ENCODE results near the gene JOSD1. TPM values are rescaled to one million over a fixed set of nuclear protein-coding genes. Genes with fewer than 3 reads are reported as not detected.

JOSD1 gene
- total RNA-seq, 1 donor from 2014 or later, result 59.6 TPM

GRCh38 chr22:38727123-38727522 is 26.4 kb upstream of the JOSD1 start:
- no peak for TF ChIP-seq CTCF (IDR thresholded peaks at IDR 0.05; ENCODE audit: unreplicated experiment)
- H3K4me3 Mint-ChIP-seq, result no peak overlapping the region
- no peaks in the 10 kb centered on the region for H3K27me3 Mint-ChIP-seq (ENCODE audit: low read depth)
- DNase-seq (ENCODE audit: low spot score in 2 of 2, unreplicated experiment in 2 of 2), result no peak
- no peak overlapping the region for H3K27ac Mint-ChIP-seq
- no peaks in the 10 kb centered on the region for H3K9me3 Mint-ChIP-seq
- no peaks in the 10 kb centered on the region for H3K4me1 Mint-ChIP-seq
- H3K36me3 Mint-ChIP-seq, result peaks cover 43% of the 10 kb centered on the region

GRCh38 chr22:38725900-38726655 is 25.3 kb upstream of the JOSD1 start:
- peaks cover 51% of the 10 kb centered on the region for H3K36me3 Mint-ChIP-seq
- H3K4me3 Mint-ChIP-seq, result no peak overlapping the region
- no peak for TF ChIP-seq CTCF (IDR thresholded peaks at IDR 0.05; ENCODE audit: unreplicated experiment)
- no peaks in the 10 kb centered on the region for H3K27me3 Mint-ChIP-seq (ENCODE audit: low read depth)
- DNase-seq (ENCODE audit: low spot score in 2 of 2, unreplicated experiment in 2 of 2), result no peak
- H3K9me3 Mint-ChIP-seq, result no peaks in the 10 kb centered on the region
- no peaks in the 10 kb centered on the region for H3K4me1 Mint-ChIP-seq
- H3K27ac Mint-ChIP-seq, result no peak overlapping the region

- no peaks in the 10 kb centered on the region for H3K4me1 Mint-ChIP-seq
- DNase-seq (ENCODE audit: low spot score in 2 of 2, unreplicated experiment in 2 of 2), result no peak
- H3K9me3 Mint-ChIP-seq, result no peaks in the 10 kb centered on the region
- no peak overlapping the region for H3K27ac Mint-ChIP-seq
- peak; percentile 43 for TF ChIP-seq CTCF (IDR thresholded peaks at IDR 0.05; ENCODE audit: unreplicated experiment)
- peaks cover 50% of the 10 kb centered on the region for H3K36me3 Mint-ChIP-seq
- no peak overlapping the region for H3K4me3 Mint-ChIP-seq
- no peaks in the 10 kb centered on the region for H3K27me3 Mint-ChIP-seq (ENCODE audit: low read depth)
Measured at GRCh38 chr22:38724926-38725571, 24.3 kb upstream of the JOSD1 start.

- no peak overlapping the region for H3K4me3 Mint-ChIP-seq
- peaks cover 47% of the 10 kb centered on the region for H3K36me3 Mint-ChIP-seq
- no peaks in the 10 kb centered on the region for H3K4me1 Mint-ChIP-seq
- H3K27me3 Mint-ChIP-seq (ENCODE audit: low read depth), result no peaks in the 10 kb centered on the region
- no peak overlapping the region for H3K27ac Mint-ChIP-seq
- H3K9me3 Mint-ChIP-seq, result no peaks in the 10 kb centered on the region
- no peak for DNase-seq (ENCODE audit: low spot score in 2 of 2, unreplicated experiment in 2 of 2)
- no peak for TF ChIP-seq CTCF (IDR thresholded peaks at IDR 0.05; ENCODE audit: unreplicated experiment)
Measured at GRCh38 chr22:38724176-38724575, 23.4 kb upstream of the JOSD1 start.

- no peak overlapping the region for H3K27ac Mint-ChIP-seq
- no peak for DNase-seq (ENCODE audit: low spot score in 2 of 2, unreplicated experiment in 2 of 2)
- H3K36me3 Mint-ChIP-seq, result peaks cover 41% of the 10 kb centered on the region
- H3K4me1 Mint-ChIP-seq, result no peaks in the 10 kb centered on the region
- H3K27me3 Mint-ChIP-seq (ENCODE audit: low read depth), result no peaks in the 10 kb centered on the region
- no peaks in the 10 kb centered on the region for H3K9me3 Mint-ChIP-seq
- TF ChIP-seq CTCF (IDR thresholded peaks at IDR 0.05; ENCODE audit: unreplicated experiment), result no peak
- H3K4me3 Mint-ChIP-seq, result no peak overlapping the region
Measured at GRCh38 chr22:38721551-38721950, 20.8 kb upstream of the JOSD1 start.

Measured in mesothelial cell of epicardium (in vitro differentiated cells).